ENCODE data around the gene HOXB8. TPM values are rescaled to one million over a fixed set of nuclear protein-coding genes. Genes with fewer than 3 reads are reported as not detected.

The HOXB8 gene
- total RNA-seq, 1 donor from 2014 or later = 2.3 TPM

DNA sequence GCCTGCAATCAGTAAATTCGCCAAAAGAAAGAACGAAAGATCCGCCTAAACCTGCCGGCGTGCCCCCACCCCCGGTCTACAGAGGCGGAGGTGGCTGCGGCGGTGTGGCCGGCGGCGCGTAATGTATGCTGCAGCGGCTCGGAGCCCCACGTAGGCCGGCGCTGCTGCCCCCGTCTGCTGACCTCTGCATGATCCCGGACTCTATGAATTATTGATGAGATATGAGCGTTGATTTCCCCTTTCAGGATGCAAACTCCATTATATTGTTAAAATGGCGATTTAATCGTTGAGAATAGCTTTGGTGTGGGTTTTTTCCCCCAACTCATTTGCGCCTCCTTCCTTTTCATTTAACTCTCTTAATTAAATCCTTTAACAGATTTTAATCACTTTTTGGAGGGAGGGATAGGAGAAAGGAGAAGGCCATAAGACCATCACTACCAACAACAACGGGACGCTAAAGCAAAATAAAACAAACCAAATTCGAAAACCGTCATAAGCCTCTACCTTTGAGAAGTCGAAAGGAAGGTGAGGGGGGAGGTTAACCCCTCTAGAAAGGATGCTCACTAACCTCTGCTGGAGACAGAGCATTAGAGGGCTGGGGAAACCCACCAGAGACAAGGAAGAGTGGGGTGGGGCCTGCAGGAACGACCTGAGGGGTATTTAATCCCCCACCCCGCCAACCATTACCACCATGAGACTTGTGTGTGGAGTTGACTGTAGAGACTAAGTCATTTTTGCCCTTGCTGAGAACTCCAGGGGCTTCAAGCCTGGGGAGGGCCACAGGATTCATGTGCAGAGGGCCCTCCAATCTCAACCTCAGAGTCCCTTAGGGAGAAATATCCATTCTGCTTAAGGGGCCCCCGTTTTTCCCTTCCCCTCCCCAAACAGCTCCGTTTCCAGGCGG lies 28.5 kb downstream of the HOXB8 start:
- DNase-seq (ENCODE audit: low spot score) = no peak

DNA sequence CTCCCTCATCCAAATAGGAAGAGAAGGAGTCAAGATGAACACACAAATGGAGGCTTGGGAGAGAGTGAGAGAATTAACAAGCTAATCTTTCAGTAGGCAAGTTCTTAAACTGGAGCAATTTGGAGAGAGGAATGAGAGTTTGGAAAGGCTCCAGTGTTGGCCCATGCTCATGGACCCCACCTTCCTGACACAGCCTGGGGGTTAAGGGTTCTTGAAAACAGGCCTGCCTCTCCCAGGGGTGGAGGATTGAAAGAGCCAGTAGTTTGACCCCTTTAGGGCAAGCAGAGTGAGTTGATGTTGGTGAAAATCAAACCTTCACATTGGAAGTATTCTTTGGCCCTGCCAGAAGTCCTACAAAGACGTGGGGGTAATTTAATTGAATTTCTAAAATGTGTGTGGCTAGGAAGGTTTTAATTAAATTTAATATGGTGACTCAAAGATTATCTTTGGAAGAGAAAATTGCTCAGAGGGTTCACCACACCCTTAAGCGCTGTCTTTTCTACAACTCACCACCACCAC lies 30.8 kb downstream of the HOXB8 start:
- DNase-seq (ENCODE audit: low spot score) = no peak

DNA sequence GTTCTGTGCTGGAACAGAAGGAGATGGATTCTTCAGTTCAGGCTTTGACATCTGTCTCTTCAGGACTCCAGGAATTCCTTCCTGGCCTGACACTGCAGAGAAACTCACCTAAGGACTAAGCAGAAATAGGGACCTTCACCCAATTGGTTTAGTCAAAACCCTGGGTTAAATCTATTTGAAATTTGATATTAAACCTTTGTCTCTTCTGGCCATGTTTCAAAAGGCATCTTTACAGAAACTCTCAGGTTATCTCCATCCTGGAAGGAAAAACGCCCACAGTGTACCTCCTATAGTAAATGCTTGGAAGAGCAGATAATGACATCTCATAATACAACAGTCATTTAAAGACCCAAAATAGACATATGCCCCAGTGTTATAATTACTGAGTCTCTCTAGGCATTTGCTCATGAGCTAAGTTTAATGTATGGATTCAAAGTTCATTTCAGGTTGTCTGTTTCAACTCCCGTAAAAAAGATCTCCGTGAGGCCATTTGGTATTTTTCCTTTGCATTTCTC lies 31.3 kb downstream of the HOXB8 start:
- no peak for DNase-seq (ENCODE audit: low spot score)

DNA sequence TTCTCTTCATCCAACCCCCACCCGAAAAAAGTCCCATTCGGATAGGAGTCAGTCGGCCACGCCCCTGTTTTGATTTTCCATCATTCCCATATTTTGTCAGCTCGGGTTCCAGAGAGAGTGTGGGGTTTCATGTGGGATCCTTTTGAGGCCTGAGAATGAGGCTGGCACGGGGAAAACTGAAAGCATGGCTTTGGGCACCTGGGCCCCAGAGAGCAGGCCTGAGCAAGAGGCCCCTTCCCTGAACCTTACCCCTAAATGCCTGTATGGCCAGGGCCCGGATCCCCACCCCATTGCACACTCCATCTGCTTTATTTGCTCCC lies 32.4 kb downstream of the HOXB8 start:
- DNase-seq (ENCODE audit: low spot score) = no peak

- DNase-seq (ENCODE audit: low spot score) = no peak
Observed at GRCh38 chr17:48579760-48580554, 35.1 kb downstream of the HOXB8 start.

DNA sequence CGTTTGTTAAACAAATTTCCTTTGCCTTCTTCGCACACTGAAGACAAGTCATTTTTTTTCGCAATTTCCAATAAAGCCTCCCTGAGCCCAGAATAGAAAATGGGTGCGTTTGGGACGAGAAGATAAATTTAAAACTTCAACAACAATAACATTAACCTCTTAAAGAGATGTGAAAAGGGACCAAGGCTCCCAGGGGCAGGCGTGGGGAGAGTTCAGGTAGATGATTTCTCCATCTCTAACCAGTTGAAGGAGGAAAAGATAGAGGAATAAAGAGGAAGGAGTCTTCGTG lies 35.7 kb downstream of the HOXB8 start:
- DNase-seq (ENCODE audit: low spot score) = no peak

- no peak for DNase-seq (ENCODE audit: low spot score)
Observed at GRCh38 chr17:48578616-48579470, 36.2 kb downstream of the HOXB8 start.

DNA sequence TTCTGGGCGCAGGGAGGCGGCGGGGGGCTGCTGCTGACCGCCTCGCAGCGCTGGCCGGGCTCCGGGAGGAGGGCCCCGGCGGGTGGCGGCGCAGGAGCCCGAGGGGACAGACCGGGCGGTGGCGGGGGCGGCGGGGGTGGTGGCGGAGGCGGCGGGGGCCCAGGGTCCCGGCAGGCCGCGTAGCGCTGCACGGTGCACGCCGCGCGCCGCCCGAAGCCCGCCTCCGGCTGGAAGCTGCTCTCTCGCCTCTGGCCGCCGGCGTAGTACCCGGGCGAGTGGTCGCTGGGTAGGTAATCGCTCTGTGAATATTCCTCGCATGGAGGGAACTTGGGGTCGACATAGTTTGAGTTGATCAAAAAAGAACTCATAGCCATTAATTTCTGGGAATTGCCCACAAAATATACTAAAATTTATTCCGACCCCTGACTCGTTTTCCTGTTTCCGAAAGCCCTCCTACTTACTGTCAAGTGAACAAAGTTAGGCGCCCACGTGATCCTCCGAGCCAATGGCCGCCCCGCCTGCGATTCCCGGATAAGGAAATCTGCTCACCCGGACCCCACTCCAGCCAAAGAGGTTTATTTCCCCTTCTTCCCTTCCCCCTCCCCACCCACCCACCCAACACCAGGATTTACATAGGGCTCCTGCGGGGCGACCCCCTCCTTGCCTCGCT lies 37.0 kb downstream of the HOXB8 start, which contains the start of gene HOXB4:
HOXB4 (minus strand) TSS at position 405 of the 670 bp plus-strand sequence; CDS start at position 374, 31 bp downstream.
- DNase-seq (ENCODE audit: low spot score) = no peak

DNA sequence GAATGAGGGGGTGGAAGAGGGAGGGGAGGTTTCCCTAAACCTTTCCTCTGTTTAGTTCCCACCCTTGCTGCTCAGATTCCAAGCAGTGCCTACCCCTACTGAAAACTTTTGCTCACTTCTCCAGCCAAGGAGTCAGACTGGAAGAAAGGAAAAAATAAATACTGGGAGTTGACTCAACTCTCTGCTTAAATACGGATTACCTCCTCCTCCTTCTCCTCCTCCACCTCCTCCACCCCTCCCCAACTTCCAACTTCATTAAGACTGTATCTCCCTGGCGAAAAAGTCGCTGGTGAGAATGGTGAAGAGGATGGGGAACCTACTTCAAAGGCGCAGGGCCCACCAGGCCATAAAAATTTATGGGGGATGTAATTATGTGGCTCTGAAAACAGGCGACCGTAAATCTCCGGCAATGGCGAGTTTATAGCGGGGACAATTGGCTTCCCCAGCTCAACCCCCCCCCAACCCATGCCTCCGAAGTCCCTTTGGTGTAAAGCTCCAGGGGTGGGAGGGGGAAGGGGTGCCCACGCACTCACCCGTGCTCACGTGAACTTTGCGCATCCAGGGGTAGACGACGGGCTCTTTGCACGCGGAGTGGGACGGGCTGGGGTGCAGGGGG lies 37.7 kb downstream of the HOXB8 start:
- DNase-seq (ENCODE audit: low spot score) = no peak

DNA sequence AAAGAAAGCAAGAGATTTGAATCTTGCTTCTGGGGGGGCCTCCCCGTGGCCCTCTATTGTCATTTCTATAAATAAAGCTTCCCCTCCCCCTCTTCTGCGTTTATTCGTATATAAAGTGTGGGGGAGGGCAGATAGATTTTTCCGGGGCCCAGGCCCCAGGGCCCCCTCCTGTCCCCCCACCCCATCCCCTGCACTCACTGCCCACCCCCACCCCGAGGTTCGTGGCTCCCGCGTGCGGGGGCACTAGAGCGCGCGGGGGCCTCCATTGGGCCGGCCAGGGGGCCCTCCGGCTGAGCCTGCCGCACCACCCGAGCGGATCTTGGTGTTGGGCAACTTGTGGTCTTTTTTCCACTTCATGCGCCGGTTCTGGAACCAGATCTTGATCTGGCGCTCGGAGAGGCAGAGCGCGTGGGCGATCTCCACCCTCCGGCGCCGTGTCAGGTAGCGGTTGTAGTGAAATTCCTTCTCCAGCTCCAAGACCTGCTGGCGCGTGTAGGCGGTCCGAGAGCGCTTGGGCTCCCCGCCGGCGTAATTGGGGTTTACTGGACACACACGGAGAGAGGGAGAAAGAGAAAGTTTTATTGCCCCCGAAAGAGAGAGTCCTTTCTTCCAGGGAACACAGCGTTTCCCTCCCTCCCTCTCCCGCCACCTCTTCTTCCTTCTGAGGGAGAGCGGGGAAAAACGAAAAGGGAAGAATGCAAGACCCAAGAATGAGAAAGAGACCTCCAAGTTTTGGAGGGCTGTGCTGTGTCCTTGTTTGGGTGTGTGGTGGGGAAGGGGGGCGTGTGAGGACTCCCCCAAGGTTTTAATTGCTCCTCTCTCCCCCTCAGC lies 38.4 kb downstream of the HOXB8 start:
- no peak for DNase-seq (ENCODE audit: low spot score)

- DNase-seq (ENCODE audit: low spot score) = no peak
Observed at GRCh38 chr17:48575673-48576478, 39.2 kb downstream of the HOXB8 start.

- no peak for DNase-seq (ENCODE audit: low spot score)
Observed at GRCh38 chr17:48575066-48575582, 40.0 kb downstream of the HOXB8 start.

DNA sequence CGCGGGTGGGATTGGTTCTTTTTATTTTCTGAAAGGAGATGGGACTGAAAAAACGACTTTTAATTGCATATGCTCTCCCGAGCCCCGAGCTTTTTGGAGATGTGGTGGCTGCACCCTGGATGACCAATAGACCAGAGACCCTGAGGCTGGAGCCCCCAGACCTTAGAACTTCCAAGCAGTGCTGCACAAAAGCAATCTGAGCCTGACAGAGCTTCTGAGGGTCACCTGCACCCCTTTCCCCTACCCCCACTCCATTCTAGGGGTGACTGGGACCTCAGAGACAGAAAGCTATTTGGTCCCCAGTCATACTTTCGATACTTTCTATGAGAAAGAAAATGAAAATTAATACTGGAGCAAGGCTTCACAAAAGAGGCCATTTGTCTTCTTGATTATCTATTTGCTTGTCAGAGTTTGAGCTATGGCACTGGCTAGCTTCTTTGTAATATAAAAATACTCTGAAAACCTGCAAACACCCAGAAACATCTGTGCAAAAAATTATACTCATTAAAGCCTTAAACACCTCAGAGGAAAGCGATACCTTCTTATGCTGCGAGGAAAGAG lies 40.5 kb downstream of the HOXB8 start:
- DNase-seq (ENCODE audit: low spot score) = no peak

DNA sequence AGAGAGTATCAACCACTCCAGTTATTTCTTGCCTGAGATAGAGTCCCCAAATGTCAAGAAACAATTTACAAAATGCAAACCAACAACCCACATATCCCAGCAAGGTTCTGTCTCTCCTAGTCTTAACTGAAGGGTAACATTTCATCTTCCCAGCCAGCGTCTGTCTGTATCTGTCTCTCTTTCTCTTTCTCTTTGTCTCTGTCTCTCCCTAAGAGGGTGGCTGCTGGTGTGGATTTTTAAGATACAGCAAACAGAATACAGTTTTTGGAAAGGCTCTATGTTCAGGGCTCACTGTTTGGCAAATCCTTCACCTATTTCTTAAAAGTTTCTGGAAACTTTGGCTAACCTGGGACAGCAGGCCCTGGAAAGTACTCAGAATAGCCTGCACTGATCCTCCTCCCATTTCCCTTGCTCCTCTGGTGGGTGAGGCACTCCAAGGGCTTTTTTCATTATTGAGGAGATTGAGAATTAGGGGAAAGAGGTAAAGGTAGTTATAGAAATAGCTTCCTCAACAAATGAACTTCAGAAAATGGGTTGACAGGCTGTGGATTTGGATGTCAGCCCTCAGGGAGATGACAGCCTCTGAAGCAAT lies 43.2 kb downstream of the HOXB8 start:
- DNase-seq (ENCODE audit: low spot score) = no peak

DNA sequence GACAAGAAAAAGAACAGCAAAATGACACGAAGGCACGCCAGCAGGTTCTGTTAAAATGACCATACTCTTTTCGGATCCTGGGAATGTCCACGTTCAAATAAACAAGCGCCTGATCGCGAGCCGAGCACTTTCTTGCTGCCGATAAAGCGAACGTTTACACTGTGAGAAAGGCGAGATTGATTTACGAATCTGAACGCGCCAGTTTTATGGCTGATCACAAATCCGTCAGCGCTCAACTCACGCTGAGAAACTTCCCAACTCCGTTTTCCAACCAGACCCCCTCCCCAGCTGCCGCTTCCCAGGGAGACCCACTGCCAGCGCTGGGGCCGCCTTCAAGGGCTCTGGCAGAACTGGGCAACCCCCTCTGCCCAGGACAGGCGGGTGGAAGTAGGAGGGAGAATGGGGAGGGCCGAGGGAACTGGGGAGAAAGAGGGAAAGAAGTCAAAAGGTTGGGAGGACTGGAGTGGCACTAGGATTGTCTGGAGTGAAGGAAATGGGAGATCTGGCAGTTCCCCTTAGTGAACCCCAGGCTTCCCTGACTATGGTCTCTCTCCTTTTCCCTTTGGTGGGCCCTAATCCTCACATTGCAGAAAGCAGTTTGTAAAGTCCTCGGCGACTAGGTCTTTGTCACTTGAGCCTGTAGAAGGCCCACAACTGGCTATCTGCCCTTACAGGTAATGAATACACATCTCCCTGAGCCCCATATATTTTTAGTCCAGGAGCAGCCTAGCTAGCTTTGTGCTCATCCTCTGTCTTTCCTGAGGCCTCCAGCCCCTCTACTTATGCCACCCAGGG lies 43.9 kb downstream of the HOXB8 start:
- DNase-seq (ENCODE audit: low spot score) = no peak

DNA sequence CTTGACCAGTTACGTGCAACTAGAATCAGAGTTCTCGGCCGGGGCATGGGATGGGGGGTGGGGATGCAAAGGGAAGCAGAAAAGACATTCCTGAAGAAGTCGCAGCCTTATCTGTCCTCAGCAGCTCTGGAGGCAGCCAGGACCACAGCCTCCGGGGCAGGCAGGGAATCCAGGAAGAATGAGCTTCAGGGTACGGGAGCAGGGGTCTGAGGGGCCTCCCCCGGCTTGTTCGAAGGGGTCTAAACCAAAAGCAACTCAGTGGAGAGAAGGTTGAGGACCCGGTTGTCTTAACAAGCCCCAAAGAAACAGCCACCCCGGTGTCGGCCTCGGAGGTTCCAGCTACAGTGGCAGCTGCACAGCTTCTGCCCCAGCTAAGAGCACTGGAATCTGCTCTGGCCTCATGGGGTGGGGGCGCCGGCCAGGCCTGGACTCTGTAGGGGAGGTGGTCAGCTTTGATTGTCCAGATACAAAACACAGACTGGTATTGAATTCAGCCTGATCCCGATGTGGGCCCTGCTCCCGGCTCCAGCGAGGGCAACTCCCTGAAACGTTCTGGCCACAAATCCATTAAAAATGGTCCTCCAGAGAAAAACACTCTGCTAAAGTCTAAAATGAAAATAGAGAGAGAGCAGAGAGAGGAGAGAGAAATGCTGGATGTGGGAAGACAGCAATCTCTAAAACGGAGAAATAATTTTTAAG lies 44.6 kb downstream of the HOXB8 start:
- DNase-seq (ENCODE audit: low spot score) = no peak

Measured in mesenteric fat pad (tissue), 1 donor.